ENCODE results near the gene SLC46A3. TPM values are rescaled to one million over a fixed set of nuclear protein-coding genes. Genes with fewer than 3 reads are reported as not detected.
A peak's percentile ranks its signal among the peaks of the same experiment; 100 is the strongest.

The SLC46A3 gene
- total RNA-seq, 1 experiment from 2014 or later = 0.84 TPM

GRCh38 chr13:28761586-28761985 lies 42.8 kb upstream of the SLC46A3 start:
- Histone ChIP-seq H4K20me1 (ENCODE audit: low read length) (no peaks in the 10 kb centered on the region), H3K27ac (ENCODE audit: low read length) (no peak overlapping the region), H3K4me2 (ENCODE audit: low read length) (no peak overlapping the region), H3K4me1 (ENCODE audit: insufficient read depth, low read length) (no peaks in the 10 kb centered on the region), H2AFZ (ENCODE audit: low read length) (no peak overlapping the region), H3K4me3 (ENCODE audit: low read length) (no peak overlapping the region), H3K9ac (ENCODE audit: low read length) (no peak overlapping the region), H3K36me3 (ENCODE audit: low read depth, low read length) (no peaks in the 10 kb centered on the region; the same call in 1 of the 2 replicates), H3K79me2 (ENCODE audit: low read length) (no peaks in the 10 kb centered on the region), H3K27me3 (ENCODE audit: low read length) (no peaks in the 10 kb centered on the region), H3F3A (ENCODE audit: low read length, unreplicated experiment) (no peaks in the 10 kb centered on the region), H3K9me3 (ENCODE audit: low read length) (peaks cover 3% of the 10 kb centered on the region; the same call in 1 of the 2 replicates), H3K9me2 (replicated peaks; ENCODE audit: low read length) (no peaks in the 10 kb centered on the region)
- CTCF ChIA-PET = no interaction called here
- no peak for TF ChIP-seq EZH2phosphoT487 (IDR thresholded peaks at IDR 0.05; ENCODE audit: borderline replicate concordance, low read length)
- TF ChIP-seq EZH2 (IDR thresholded peaks at IDR 0.05; ENCODE audit: low read length, unreplicated experiment) = no peak
- TF ChIP-seq, protein P1, sequence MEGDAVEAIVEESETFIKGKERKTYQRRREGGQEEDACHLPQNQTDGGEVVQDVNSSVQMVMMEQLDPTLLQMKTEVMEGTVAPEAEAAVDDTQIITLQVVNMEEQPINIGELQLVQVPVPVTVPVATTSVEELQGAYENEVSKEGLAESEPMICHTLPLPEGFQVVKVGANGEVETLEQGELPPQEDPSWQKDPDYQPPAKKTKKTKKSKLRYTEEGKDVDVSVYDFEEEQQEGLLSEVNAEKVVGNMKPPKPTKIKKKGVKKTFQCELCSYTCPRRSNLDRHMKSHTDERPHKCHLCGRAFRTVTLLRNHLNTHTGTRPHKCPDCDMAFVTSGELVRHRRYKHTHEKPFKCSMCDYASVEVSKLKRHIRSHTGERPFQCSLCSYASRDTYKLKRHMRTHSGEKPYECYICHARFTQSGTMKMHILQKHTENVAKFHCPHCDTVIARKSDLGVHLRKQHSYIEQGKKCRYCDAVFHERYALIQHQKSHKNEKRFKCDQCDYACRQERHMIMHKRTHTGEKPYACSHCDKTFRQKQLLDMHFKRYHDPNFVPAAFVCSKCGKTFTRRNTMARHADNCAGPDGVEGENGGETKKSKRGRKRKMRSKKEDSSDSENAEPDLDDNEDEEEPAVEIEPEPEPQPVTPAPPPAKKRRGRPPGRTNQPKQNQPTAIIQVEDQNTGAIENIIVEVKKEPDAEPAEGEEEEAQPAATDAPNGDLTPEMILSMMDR (conservative IDR thresholded peaks at IDR 0.05; ENCODE audit: low read depth, low read length) = no peak
- no TSS peak for BruUV-seq (replicated peaks)
- ATAC-seq (no peak), DNase-seq (no peak)
- POLR2A ChIA-PET (ENCODE audit: unreplicated experiment) = no interaction called here
- intact Hi-C loops (cut with micrococcal nuclease) = no loop called here

DNA sequence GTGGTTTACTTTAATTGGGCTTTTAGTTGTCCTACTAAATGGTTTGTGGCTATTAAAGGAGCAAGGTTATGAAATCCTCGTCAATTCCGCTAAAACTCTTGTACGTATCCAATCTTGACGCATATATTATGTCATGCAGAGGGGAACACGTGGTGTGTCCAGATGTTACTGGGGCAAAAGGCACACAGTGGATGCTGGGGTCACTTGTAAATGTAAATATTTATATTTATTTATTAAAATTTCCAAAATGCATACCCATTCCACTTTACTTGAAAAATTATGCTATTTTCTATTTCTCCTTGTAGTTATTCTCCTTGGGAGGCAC lies 36.7 kb upstream of the SLC46A3 start:
- ChIA-PET POLR2A (ENCODE audit: unreplicated experiment) (no interaction called here), CTCF (no interaction called here)
- H3K27me3 ChIP-seq (ENCODE audit: low read length) = no peaks in the 10 kb centered on the region
- no peak overlapping the region for H3K4me3 ChIP-seq (ENCODE audit: low read length)
- H2AFZ ChIP-seq (ENCODE audit: low read length) = peak overlapping the region; percentile 71; the same call in 1 of the 2 replicates
- H3K9me3 ChIP-seq (ENCODE audit: low read length) = peaks cover 3% of the 10 kb centered on the region; the same call in 1 of the 2 replicates
- H3K27ac ChIP-seq (ENCODE audit: low read length) = no peak overlapping the region
- H3K4me2 ChIP-seq (ENCODE audit: low read length) = no peak overlapping the region
- intact Hi-C loops (cut with micrococcal nuclease) = no loop called here
- no peaks in the 10 kb centered on the region for H3K9me2 ChIP-seq (replicated peaks; ENCODE audit: low read length)
- H4K20me1 ChIP-seq (ENCODE audit: low read length) = no peaks in the 10 kb centered on the region
- H3K79me2 ChIP-seq (ENCODE audit: low read length) = no peaks in the 10 kb centered on the region
- H3K36me3 ChIP-seq (ENCODE audit: low read depth, low read length) = no peaks in the 10 kb centered on the region; the same call in 1 of the 2 replicates
- peaks cover 18% of the 10 kb centered on the region for H3K4me1 ChIP-seq (ENCODE audit: insufficient read depth, low read length)
- TF ChIP-seq, protein P1 (conservative IDR thresholded peaks at IDR 0.05; ENCODE audit: low read depth, low read length) = no peak
- TF ChIP-seq EZH2 (IDR thresholded peaks at IDR 0.05; ENCODE audit: low read length, unreplicated experiment) (no peak), EZH2phosphoT487 (IDR thresholded peaks at IDR 0.05; ENCODE audit: borderline replicate concordance, low read length) (no peak)
- no peak overlapping the region for H3K9ac ChIP-seq (ENCODE audit: low read length)
- BruUV-seq (replicated peaks) = no TSS peak
- H3F3A ChIP-seq (ENCODE audit: low read length, unreplicated experiment) = no peaks in the 10 kb centered on the region
- ATAC-seq (no peak), DNase-seq (no peak)

- TF ChIP-seq EZH2 (IDR thresholded peaks at IDR 0.05; ENCODE audit: low read length, unreplicated experiment) (no peak), EZH2phosphoT487 (IDR thresholded peaks at IDR 0.05; ENCODE audit: borderline replicate concordance, low read length) (no peak)
- TF ChIP-seq, protein P1 (conservative IDR thresholded peaks at IDR 0.05; ENCODE audit: low read depth, low read length) = no peak; the same call in 1 of the 2 replicates
- no peaks in the 10 kb centered on the region; the same call in 1 of the 2 replicates for H3K36me3 ChIP-seq (ENCODE audit: low read depth, low read length)
- H3K9ac ChIP-seq (ENCODE audit: low read length) = no peak overlapping the region
- peak overlapping the region; percentile 71 for H2AFZ ChIP-seq (ENCODE audit: low read length)
- intact Hi-C loops (cut with micrococcal nuclease) = loop anchor here (5.0 kb wide), 3 partner anchors 38 to 78 kb away; partner anchors contain the start of gene SLC46A3
- no peaks in the 10 kb centered on the region for H3F3A ChIP-seq (ENCODE audit: low read length, unreplicated experiment)
- no peaks in the 10 kb centered on the region for H3K27me3 ChIP-seq (ENCODE audit: low read length)
- ChIA-PET CTCF (no interaction called here), POLR2A (ENCODE audit: unreplicated experiment) (no interaction called here)
- no peaks in the 10 kb centered on the region for H3K9me2 ChIP-seq (replicated peaks; ENCODE audit: low read length)
- H3K9me3 ChIP-seq (ENCODE audit: low read length) = peaks cover 3% of the 10 kb centered on the region; the same call in 1 of the 2 replicates
- no TSS peak for BruUV-seq (replicated peaks)
- ATAC-seq (no peak), DNase-seq (peak; percentile 44)
- H3K4me2 ChIP-seq (ENCODE audit: low read length) = no peak overlapping the region
- no peak overlapping the region for H3K27ac ChIP-seq (ENCODE audit: low read length)
- H4K20me1 ChIP-seq (ENCODE audit: low read length) = no peaks in the 10 kb centered on the region
- no peak overlapping the region for H3K4me3 ChIP-seq (ENCODE audit: low read length)
- no peaks in the 10 kb centered on the region for H3K79me2 ChIP-seq (ENCODE audit: low read length)
- peaks cover 23% of the 10 kb centered on the region for H3K4me1 ChIP-seq (ENCODE audit: insufficient read depth, low read length)
Observed at GRCh38 chr13:28754698-28755545, 36.2 kb upstream of the SLC46A3 start.

Data from PC-3 (cell line).